Stomach (tissue), 4 donors: ENCODE data around the gene PLEKHG5.

ENCODE experiments used
- POLR2A ChIP-seq, 4 donors: fragments of 450-650 bp; IDR thresholded peaks; one replicate each; pipeline ENCODE4 v1.6.1; 2016; ENCODE audit warnings: antibody characterized with exemption in 4 of 4, control low read depth in 2 of 4, mild to moderate bottlenecking in 1 of 4, moderate library complexity in 1 of 4
- POLR2AphosphoS5 ChIP-seq, 3 donors: sonication (generic); formaldehyde crosslinking; IDR thresholded peaks; one replicate each; pipeline ENCODE4 v1.6.1; 2016; ENCODE audit warnings: antibody characterized with exemption in 3 of 3
- TF ChIP-seq, protein P1 (sequence below), 7 experiments: fragments of 450-650 bp in 4 of 7; fragments of 200-600 bp in 3 of 7; sonication (generic) in 3 of 7; IDR thresholded peaks; one replicate each; pipeline ENCODE4 v1.5.1; 2016 to 2019; ENCODE audit warnings: antibody characterized with exemption in 7 of 7, control low read depth in 2 of 7, mild to moderate bottlenecking in 1 of 7

- TF ChIP-seq, protein P1, sequence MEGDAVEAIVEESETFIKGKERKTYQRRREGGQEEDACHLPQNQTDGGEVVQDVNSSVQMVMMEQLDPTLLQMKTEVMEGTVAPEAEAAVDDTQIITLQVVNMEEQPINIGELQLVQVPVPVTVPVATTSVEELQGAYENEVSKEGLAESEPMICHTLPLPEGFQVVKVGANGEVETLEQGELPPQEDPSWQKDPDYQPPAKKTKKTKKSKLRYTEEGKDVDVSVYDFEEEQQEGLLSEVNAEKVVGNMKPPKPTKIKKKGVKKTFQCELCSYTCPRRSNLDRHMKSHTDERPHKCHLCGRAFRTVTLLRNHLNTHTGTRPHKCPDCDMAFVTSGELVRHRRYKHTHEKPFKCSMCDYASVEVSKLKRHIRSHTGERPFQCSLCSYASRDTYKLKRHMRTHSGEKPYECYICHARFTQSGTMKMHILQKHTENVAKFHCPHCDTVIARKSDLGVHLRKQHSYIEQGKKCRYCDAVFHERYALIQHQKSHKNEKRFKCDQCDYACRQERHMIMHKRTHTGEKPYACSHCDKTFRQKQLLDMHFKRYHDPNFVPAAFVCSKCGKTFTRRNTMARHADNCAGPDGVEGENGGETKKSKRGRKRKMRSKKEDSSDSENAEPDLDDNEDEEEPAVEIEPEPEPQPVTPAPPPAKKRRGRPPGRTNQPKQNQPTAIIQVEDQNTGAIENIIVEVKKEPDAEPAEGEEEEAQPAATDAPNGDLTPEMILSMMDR (IDR thresholded peaks at IDR 0.05) = no peak
- no peak for TF ChIP-seq POLR2AphosphoS5 (IDR thresholded peaks at IDR 0.05)
- no peak for TF ChIP-seq POLR2A (IDR thresholded peaks at IDR 0.05)
Observed at GRCh38 chr1:6503884-6504602, 12.6 kb upstream of the PLEKHG5 start.
